Smooth muscle cell (in vitro differentiated cells): ENCODE results near the gene ZNF76. TPM values are rescaled to one million over a fixed set of nuclear protein-coding genes. Genes with fewer than 3 reads are reported as not detected.

Source experiments
- DNase-seq: peaks from one replicate; lab custom pipeline; 2025; ENCODE audit not compliant: unreplicated experiment; lab: John Stamatoyannopoulos, UW
- H2AFZ ChIP-seq: fragments of 200-600 bp; sonication (generic); 2 replicates; pipeline ENCODE4 v1.6.0; 2016; ENCODE audit warnings: antibody characterized with exemption, low read depth, mild to moderate bottlenecking
- H3F3A ChIP-seq: fragments of 200-600 bp; sonication (generic); 2 replicates; pipeline ENCODE4 v1.6.0; 2017; ENCODE audit warnings: antibody characterized with exemption, low read depth
- H3K27ac ChIP-seq: fragments of 200-600 bp; sonication (generic); 2 replicates; pipeline ENCODE4 v1.5.1; 2016; ENCODE audit warnings: low read depth, mild to moderate bottlenecking
- H3K27me3 ChIP-seq: fragments of 200-600 bp; sonication (generic); 2 replicates; pipeline ENCODE4 v1.6.1; 2016; ENCODE audit warnings: low read depth, mild to moderate bottlenecking
- H3K36me3 ChIP-seq: fragments of 200-600 bp; sonication (generic); 2 replicates; pipeline ENCODE4 v1.5.1; 2016; ENCODE audit warnings: low read depth
- H3K4me1 ChIP-seq: fragments of 200-600 bp; sonication (generic); 2 replicates; pipeline ENCODE4 v1.5.1; 2016; ENCODE audit warnings: low read depth
- H3K4me2 ChIP-seq: fragments of 200-600 bp; sonication (generic); 2 replicates; pipeline ENCODE4 v1.6.0; 2016; ENCODE audit warnings: mild to moderate bottlenecking
- H3K4me3 ChIP-seq: fragments of 200-600 bp; sonication (generic); 2 replicates; pipeline ENCODE4 v1.5.1; 2016; ENCODE audit warnings: mild to moderate bottlenecking
- H3K79me2 ChIP-seq: fragments of 200-600 bp; sonication (generic); 2 replicates; pipeline ENCODE4 v1.6.0; 2016; ENCODE audit warnings: low read depth, mild to moderate bottlenecking
- H3K9ac ChIP-seq: fragments of 200-600 bp; sonication (generic); 2 replicates; pipeline ENCODE4 v1.6.0; 2016; ENCODE audit warnings: low read depth
- H3K9me3 ChIP-seq: fragments of 200-600 bp; sonication (generic); replicated peaks from 2 replicates; pipeline ENCODE4 v1.5.1; 2016; ENCODE audit warnings: low read depth
- H4K20me1 ChIP-seq: fragments of 200-600 bp; sonication (generic); 2 replicates; pipeline ENCODE4 v1.6.0; 2016; ENCODE audit warnings: low read depth
- CTCF ChIP-seq: fragments of 200-600 bp; sonication (generic); IDR thresholded peaks from 2 replicates; pipeline ENCODE4 v1.5.1; 2017; ENCODE audit warnings: borderline replicate concordance, mild to moderate bottlenecking, antibody characterized with exemption; ENCODE audit not compliant: insufficient read depth, poor library complexity, severe bottlenecking
- WGBS: methylation state at CpG from one replicate; pipeline ENCODE4 v1.1.7; 2016; ENCODE audit warnings: low lambda C conversion rate; 5-methylcytosine and 5-hydroxymethylcytosine counted together
- polyA plus RNA-seq: library from polyadenylated mRNA; unstranded; fragments of >200 nt; fragmentation: Nextera tagmentation; extraction: Ambion mirVana; gene quantifications from 2 replicates; pipeline ENCODE4 v1.2.1, GENCODE V29; 2016
- total RNA-seq: library from RNA; depleted of rRNA; stranded (reverse); fragments of >200 nt; gene quantifications from 2 replicates; pipeline ENCODE4 v1.2.3, GENCODE V29; 2014

The ZNF76 gene
- total and polyA plus RNA-seq, 2 experiments from 2014 or later: 7.7 to 14.2 TPM

- no peak for DNase-seq
- H3K36me3 ChIP-seq: no peaks in the 10 kb centered on the region
- H2AFZ ChIP-seq: no peak overlapping the region
- H3F3A ChIP-seq: no peaks in the 10 kb centered on the region
- H3K79me2 ChIP-seq: no peaks in the 10 kb centered on the region
- H3K27ac ChIP-seq: no peak overlapping the region
- H3K9me3 ChIP-seq: no peaks in the 10 kb centered on the region
- 97% methylated on average over 9 of the region's 9 CpGs for WGBS
- H3K4me2 ChIP-seq: no peak overlapping the region
- no peaks in the 10 kb centered on the region for H3K4me1 ChIP-seq
- H3K9ac ChIP-seq: no peak overlapping the region
- H3K4me3 ChIP-seq: no peak overlapping the region
- peaks cover under 1% of the 10 kb centered on the region for H3K27me3 ChIP-seq
- no peaks in the 10 kb centered on the region for H4K20me1 ChIP-seq
- TF ChIP-seq CTCF: no peak
Observed at GRCh38 chr6:35309611-35310264, 50.2 kb downstream of the ZNF76 start.

GRCh38 chr6:35310265-35310831, 50.8 kb downstream of the ZNF76 start:
- H2AFZ ChIP-seq: no peak overlapping the region
- no peak overlapping the region for H3K27ac ChIP-seq
- no peaks in the 10 kb centered on the region for H3K4me1 ChIP-seq
- DNase-seq: no peak
- no peak overlapping the region for H3K9ac ChIP-seq
- peaks cover 4% of the 10 kb centered on the region for H3K27me3 ChIP-seq
- H3K4me2 ChIP-seq: no peak overlapping the region
- H3K4me3 ChIP-seq: no peak overlapping the region
- H3K9me3 ChIP-seq: no peaks in the 10 kb centered on the region
- H3K36me3 ChIP-seq: no peaks in the 10 kb centered on the region
- TF ChIP-seq CTCF: no peak
- H3F3A ChIP-seq: no peaks in the 10 kb centered on the region
- H3K79me2 ChIP-seq: no peaks in the 10 kb centered on the region
- no peaks in the 10 kb centered on the region for H4K20me1 ChIP-seq
- WGBS: 83% methylated on average over 6 of the region's 6 CpGs

GRCh38 chr6:35311390-35312075, 52.0 kb downstream of the ZNF76 start:
- Histone ChIP-seq H3K4me1 (no peaks in the 10 kb centered on the region), H3K4me2 (no peak overlapping the region), H3K79me2 (no peaks in the 10 kb centered on the region), H3K9me3 (no peaks in the 10 kb centered on the region), H3K36me3 (no peaks in the 10 kb centered on the region), H3K27ac (no peak overlapping the region), H3F3A (no peaks in the 10 kb centered on the region), H2AFZ (no peak overlapping the region), H3K27me3 (peaks cover 11% of the 10 kb centered on the region), H3K4me3 (no peak overlapping the region), H3K9ac (no peak overlapping the region), H4K20me1 (no peaks in the 10 kb centered on the region)
- no peak for DNase-seq
- WGBS: 86% methylated on average over 6 of the region's 6 CpGs
- TF ChIP-seq CTCF: no peak
